ENCODE results near the gene MAML2. TPM values are rescaled to one million over a fixed set of nuclear protein-coding genes. Genes with fewer than 3 reads are reported as not detected.
A peak's percentile ranks its signal among the peaks of the same experiment; 100 is the strongest.

The MAML2 gene
- total and polyA plus RNA-seq, 2 of the 13 experiments (the other 11 are each of a cell fraction or from before 2014, with no cell fraction given): 2.3 to 25.9 TPM

- TF ChIP-seq TERF1 (CRISPR knock-in tag; IDR thresholded peaks at IDR 0.05) (peak; percentile 64; the same call in 1 of the 2 replicates), ZNF224 (CRISPR knock-in tag; IDR thresholded peaks at IDR 0.05) (0 out of 2 replicates have a peak, but pooled peaks have one; percentile 24), SALL1 (CRISPR knock-in tag; IDR thresholded peaks at IDR 0.05) (no peak; the same call in 1 of the 2 replicates), ZNF687 (CRISPR knock-in tag; IDR thresholded peaks at IDR 0.05) (peak; percentile 37), ZNF784 (CRISPR knock-in tag; IDR thresholded peaks at IDR 0.05; ENCODE audit: borderline replicate concordance) (0 out of 2 replicates have a peak, but pooled peaks have one; percentile 14), ZNF280D (CRISPR knock-in tag; IDR thresholded peaks at IDR 0.05) (peak; percentile 54; the same call in 1 of the 2 replicates), ZNF501 (CRISPR knock-in tag; IDR thresholded peaks at IDR 0.05) (peak; percentile 41; the same call in 1 of the 2 replicates), MAX (IDR thresholded peaks at IDR 0.05) (peak; percentile 25; the same call in 1 of the 2 replicates), SP4 (CRISPR knock-in tag; IDR thresholded peaks at IDR 0.05) (0 out of 2 replicates have a peak, but pooled peaks have one; percentile 19), ZC3H13 (CRISPR knock-in tag; IDR thresholded peaks at IDR 0.05) (0 out of 2 replicates have a peak, but pooled peaks have one; percentile 24), HINFP (CRISPR knock-in tag; IDR thresholded peaks at IDR 0.05; ENCODE audit: low read depth) (no peak), MIER3 (CRISPR knock-in tag; IDR thresholded peaks at IDR 0.05; ENCODE audit: borderline replicate concordance) (no peak), NFYB (CRISPR knock-in tag; IDR thresholded peaks at IDR 0.05) (no peak), FLYWCH1 (CRISPR knock-in tag; IDR thresholded peaks at IDR 0.05) (no peak), NFATC3 (CRISPR knock-in tag; IDR thresholded peaks at IDR 0.05) (no peak), ZFP36L1 (CRISPR knock-in tag; IDR thresholded peaks at IDR 0.05) (no peak)
Observed at GRCh38 chr11:96339706-96340554, 3.1 kb downstream of the MAML2 start (continued).
